GM06990 (cell line): ENCODE results near the gene RHBDF2.

ENCODE experiments used
- DNase-seq: peaks from one replicate; pipeline ENCODE4 v3.0.0-alpha.2; 2011; ENCODE audit not compliant: insufficient read length; ENCODE audit errors: extremely low read depth
- H3K27me3 ChIP-seq: replicated peaks from 2 replicates; pipeline ENCODE4 v1.6.0; 2011; ENCODE audit warnings: low read length; ENCODE audit not compliant: control insufficient read depth, insufficient read depth
- H3K36me3 ChIP-seq: 2 replicates; pipeline ENCODE4 v1.5.1; 2011; ENCODE audit warnings: low read length; ENCODE audit not compliant: control insufficient read depth, insufficient read depth
- H3K4me3 ChIP-seq: replicated peaks from 2 replicates; pipeline ENCODE4 v1.5.1; 2011; ENCODE audit warnings: low read depth, mild to moderate bottlenecking, control low read depth, low read length
- TF ChIP-seq, protein P1 (sequence below): IDR thresholded peaks from 2 replicates; pipeline ENCODE4 v1.5.1; 2011; ENCODE audit warnings: low read length, control low read depth, mild to moderate bottlenecking, inconsistent platforms; ENCODE audit not compliant: insufficient read depth, poor library complexity, severe bottlenecking

RHBDF2 gene

GRCh38 chr17:76499267-76499667 is 2.0 kb downstream of the RHBDF2 start:
- TF ChIP-seq, protein P1, sequence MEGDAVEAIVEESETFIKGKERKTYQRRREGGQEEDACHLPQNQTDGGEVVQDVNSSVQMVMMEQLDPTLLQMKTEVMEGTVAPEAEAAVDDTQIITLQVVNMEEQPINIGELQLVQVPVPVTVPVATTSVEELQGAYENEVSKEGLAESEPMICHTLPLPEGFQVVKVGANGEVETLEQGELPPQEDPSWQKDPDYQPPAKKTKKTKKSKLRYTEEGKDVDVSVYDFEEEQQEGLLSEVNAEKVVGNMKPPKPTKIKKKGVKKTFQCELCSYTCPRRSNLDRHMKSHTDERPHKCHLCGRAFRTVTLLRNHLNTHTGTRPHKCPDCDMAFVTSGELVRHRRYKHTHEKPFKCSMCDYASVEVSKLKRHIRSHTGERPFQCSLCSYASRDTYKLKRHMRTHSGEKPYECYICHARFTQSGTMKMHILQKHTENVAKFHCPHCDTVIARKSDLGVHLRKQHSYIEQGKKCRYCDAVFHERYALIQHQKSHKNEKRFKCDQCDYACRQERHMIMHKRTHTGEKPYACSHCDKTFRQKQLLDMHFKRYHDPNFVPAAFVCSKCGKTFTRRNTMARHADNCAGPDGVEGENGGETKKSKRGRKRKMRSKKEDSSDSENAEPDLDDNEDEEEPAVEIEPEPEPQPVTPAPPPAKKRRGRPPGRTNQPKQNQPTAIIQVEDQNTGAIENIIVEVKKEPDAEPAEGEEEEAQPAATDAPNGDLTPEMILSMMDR = no peak
- Histone ChIP-seq H3K27me3 (no peaks in the 10 kb centered on the region), H3K36me3 (no peaks in the 10 kb centered on the region; the same call in 1 of the 2 replicates), H3K4me3 (peak overlapping the region; percentile 93)
- no peak for DNase-seq

GRCh38 chr17:76498876-76499251 is 2.4 kb downstream of the RHBDF2 start:
- H3K4me3 ChIP-seq = peak overlapping the region; percentile 93
- peak; percentile 69 for DNase-seq
- no peaks in the 10 kb centered on the region for H3K27me3 ChIP-seq
- H3K36me3 ChIP-seq = no peaks in the 10 kb centered on the region; the same call in 1 of the 2 replicates
- TF ChIP-seq, protein P1 = no peak

GRCh38 chr17:76497979-76498875 is 3.0 kb downstream of the RHBDF2 start:
- TF ChIP-seq, protein P1 = no peak
- peak; percentile 56 for DNase-seq
- H3K4me3 ChIP-seq = peak overlapping the region; percentile 93
- no peaks in the 10 kb centered on the region; the same call in 1 of the 2 replicates for H3K36me3 ChIP-seq
- H3K27me3 ChIP-seq = no peaks in the 10 kb centered on the region

DNA sequence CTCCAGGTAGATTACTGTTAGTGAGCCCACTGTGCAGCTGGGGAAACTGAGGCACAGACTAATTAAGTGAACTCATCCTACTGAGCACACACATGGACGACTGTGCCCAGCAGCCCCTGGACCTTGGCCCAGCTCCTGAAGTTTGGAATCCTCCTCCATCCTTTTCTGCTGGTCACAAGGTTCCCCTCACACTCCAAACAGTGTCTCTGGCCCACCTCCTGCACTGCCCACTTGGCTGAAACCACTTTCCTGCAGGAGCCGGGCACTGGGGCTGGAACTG is 3.6 kb downstream of the RHBDF2 start:
- TF ChIP-seq, protein P1 = no peak
- no peaks in the 10 kb centered on the region; the same call in 1 of the 2 replicates for H3K36me3 ChIP-seq
- H3K4me3 ChIP-seq = no peak overlapping the region
- no peaks in the 10 kb centered on the region for H3K27me3 ChIP-seq
- DNase-seq = no peak

- DNase-seq = no peak
- H3K36me3 ChIP-seq = no peaks in the 10 kb centered on the region; the same call in 1 of the 2 replicates
Measured at GRCh38 chr17:76496464-76496863, 4.8 kb downstream of the RHBDF2 start.

More at GRCh38 chr17:76496464-76496863, 4.8 kb downstream of the RHBDF2 start:
- TF ChIP-seq, protein P1 = no peak
- Histone ChIP-seq H3K27me3 (no peaks in the 10 kb centered on the region), H3K4me3 (no peak overlapping the region)
